Keratinocyte (primary cell): ENCODE measurements around the gene LGALS9B. TPM values are rescaled to one million over a fixed set of nuclear protein-coding genes. Genes with fewer than 3 reads are reported as not detected.
"Not testable (repeated sequence)": the region's sequence is repeated elsewhere in the genome, so short reads cannot be mapped to it uniquely, and the experiment has no call there.

Source experiments
- DNase-seq: peaks from one replicate; pipeline ENCODE4 v3.0.0-alpha.2; 2011; ENCODE audit warnings: low read depth, missing footprints, low spot score
- FAIRE-seq: peaks from 2 replicates; lab custom pipeline; 2011; peaks lifted over from hg19 to GRCh38; lab: Jason Lieb, UNC
- H2AFZ ChIP-seq: 2 replicates; pipeline ENCODE4 v1.6.0; 2012; ENCODE audit warnings: low read length, control low read depth, inconsistent platforms; ENCODE audit not compliant: control insufficient read depth
- H3K27ac ChIP-seq: 2 replicates; pipeline ENCODE4 v1.5.1; 2011; ENCODE audit warnings: low read length; ENCODE audit not compliant: control insufficient read depth, insufficient read depth
- H3K27me3 ChIP-seq: 3 replicates; pipeline ENCODE4 v1.6.0; 2011; ENCODE audit warnings: low read length; ENCODE audit not compliant: control insufficient read depth, insufficient read depth; ENCODE audit errors: extremely low read depth
- H3K36me3 ChIP-seq, 2 experiments: 2 replicates in 1 of 2; 3 replicates in 1 of 2; pipeline ENCODE4 v1.5.1; 2011; ENCODE audit warnings: low read length in 2 of 2, mild to moderate bottlenecking in 1 of 2; ENCODE audit not compliant: control insufficient read depth in 2 of 2, insufficient read depth in 2 of 2; ENCODE audit errors: extremely low read depth in 1 of 2
- H3K4me1 ChIP-seq: 3 replicates; pipeline ENCODE4 v1.5.1; 2011; ENCODE audit warnings: low read length; ENCODE audit not compliant: control insufficient read depth, insufficient read depth; ENCODE audit errors: extremely low read depth
- H3K4me2 ChIP-seq: 3 replicates; pipeline ENCODE4 v1.6.0; 2011; ENCODE audit warnings: low read depth, low read length; ENCODE audit not compliant: control insufficient read depth, insufficient read depth; ENCODE audit errors: extremely low read depth
- H3K4me3 ChIP-seq, 3 experiments: fragments of 200-600 bp in 1 of 3; sonication (generic) in 1 of 3; 2 replicates in 2 of 3; 3 replicates in 1 of 3; pipeline ENCODE4 v1.5.1; 2011 to 2016; ENCODE audit warnings: low read length in 3 of 3, mild to moderate bottlenecking in 3 of 3, control low read depth in 2 of 3, inconsistent platforms in 1 of 3, low read depth in 1 of 3, mixed read lengths in 1 of 3, mixed run types in 1 of 3, moderate library complexity in 1 of 3; ENCODE audit not compliant: control insufficient read depth in 2 of 3, insufficient read depth in 2 of 3; ENCODE audit errors: extremely low read depth in 1 of 3
- H3K79me2 ChIP-seq: 2 replicates; pipeline ENCODE4 v1.6.0; 2012; ENCODE audit warnings: low read length; ENCODE audit not compliant: control insufficient read depth, insufficient read depth
- H3K9ac ChIP-seq: 3 replicates; pipeline ENCODE4 v1.6.0; 2011; ENCODE audit warnings: low read length; ENCODE audit not compliant: control insufficient read depth, insufficient read depth; ENCODE audit errors: extremely low read depth
- H3K9me1 ChIP-seq: 3 replicates; pipeline ENCODE4 v1.6.0; 2011; ENCODE audit warnings: low read length; ENCODE audit not compliant: control insufficient read depth, insufficient read depth; ENCODE audit errors: extremely low read depth
- H3K9me3 ChIP-seq: 2 replicates; pipeline ENCODE4 v1.5.1; 2012; ENCODE audit warnings: low read depth, low read length; ENCODE audit not compliant: control insufficient read depth
- H4K20me1 ChIP-seq: 3 replicates; pipeline ENCODE4 v1.6.0; 2011; ENCODE audit warnings: low read length; ENCODE audit not compliant: control insufficient read depth, insufficient read depth; ENCODE audit errors: extremely low read depth
- dilution Hi-C: fragments of 300-500 bp; cut with MboI; formaldehyde crosslinking; loops from one replicate; pipeline ENCODE4 v1.7.0; 2020; ENCODE audit warnings: low sequenced_read_pairs; ENCODE audit not compliant: extremely low pct_ligation_motif_present
- polyA plus RNA-seq, 5 experiments: library from polyadenylated mRNA; depleted of rRNA in 3 of 5; stranded (reverse) in 3 of 5; stranded (forward) in 1 of 5; unstranded in 1 of 5; fragments of >200 nt; gene quantifications; 1 replicate in 1 of 5; 2 replicates in 3 of 5; 3 replicates in 1 of 5; pipeline versions ENCODE4 v1.2.1 to v1.2.3, GENCODE V29; 2011 to 2012; ENCODE audit warnings: missing spikeins in 2 of 5, low read depth in 1 of 5, low replicate concordance in 1 of 5
- small RNA-seq, 3 experiments: library from RNA; depleted of rRNA; stranded (forward); fragments of <200 nt; gene quantifications; one replicate each; pipeline ENCODE3, GENCODE V24; 2012; ENCODE audit warnings: low read depth in 3 of 3, low replicate concordance in 1 of 3; ENCODE audit not compliant: insufficient read length in 3 of 3

LGALS9B gene
- polyA plus RNA-seq, 1 donor (not counting 4 experiments of a cell fraction or from before 2014, with no cell fraction given) = 8.5 TPM

DNA sequence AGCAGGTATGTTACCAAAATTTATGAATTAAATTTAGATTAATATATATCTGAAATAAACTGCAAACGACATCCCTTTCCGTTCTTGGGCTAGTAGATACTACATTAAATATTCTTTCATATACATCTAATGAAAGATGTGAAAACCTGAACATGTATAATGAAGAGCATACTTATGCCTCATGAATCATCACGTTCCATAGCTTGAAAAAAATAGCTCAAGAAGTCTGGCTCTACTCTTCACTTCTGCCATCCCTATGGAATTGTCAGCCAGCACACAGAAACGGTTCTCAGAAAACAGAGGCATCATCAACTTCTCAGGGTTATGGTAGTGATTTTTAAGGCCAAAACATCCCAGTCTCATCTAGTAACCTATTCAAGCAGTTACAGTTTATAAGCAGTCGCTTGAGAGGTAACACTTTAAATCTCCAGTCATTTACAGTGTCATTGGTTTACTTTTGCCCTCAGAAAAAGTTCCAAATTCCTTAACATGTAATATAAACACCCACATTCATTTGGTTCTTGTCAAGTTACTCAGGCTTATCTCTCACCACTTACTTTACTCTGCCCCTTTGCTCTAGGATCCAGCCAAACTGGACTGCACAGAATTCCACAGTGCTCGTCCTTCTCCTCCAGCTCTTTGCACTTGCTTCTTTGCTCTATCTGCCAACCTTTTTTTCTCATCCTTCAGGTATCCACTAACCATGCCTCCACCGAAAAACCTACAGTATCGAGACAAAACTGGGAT is 66.6 kb downstream of the LGALS9B start:
- H3K4me2 ChIP-seq, H3K36me3 ChIP-seq, dilution Hi-C loops, H3K4me1 ChIP-seq, H3K27ac ChIP-seq, H3K9me3 ChIP-seq, H3K79me2 ChIP-seq, FAIRE-seq, H4K20me1 ChIP-seq, H3K9ac ChIP-seq, H3K4me3 ChIP-seq, H3K9me1 ChIP-seq, H2AFZ ChIP-seq, DNase-seq, H3K27me3 ChIP-seq: not testable (repeated sequence)

Small RNA genes within 50 kb of the gene (small RNA-seq; reads per million reads assigned to genes)
- 0 reads per million in 3 experiments for gene YWHAEP3

Other genes with a start within 250 kb of the LGALS9B start
- gene CDRT15L2, start 112.2 kb upstream of the LGALS9B start, polyA plus RNA-seq = not detected in 3 replicates